GM19324 (cell line): Measurements from ENCODE around the gene EPS8L2.
A peak's percentile ranks its signal among the peaks of the same experiment; 100 is the strongest.

ENCODE experiments used
- ATAC-seq: cut with Tn5 transposase; IDR thresholded peaks from one replicate; pipeline ENCODE4 v1.9.1; 2021; ENCODE audit warnings: mild to moderate bottlenecking, moderate library complexity; ENCODE audit not compliant: unreplicated experiment, low FRiP score

The EPS8L2 gene

DNA sequence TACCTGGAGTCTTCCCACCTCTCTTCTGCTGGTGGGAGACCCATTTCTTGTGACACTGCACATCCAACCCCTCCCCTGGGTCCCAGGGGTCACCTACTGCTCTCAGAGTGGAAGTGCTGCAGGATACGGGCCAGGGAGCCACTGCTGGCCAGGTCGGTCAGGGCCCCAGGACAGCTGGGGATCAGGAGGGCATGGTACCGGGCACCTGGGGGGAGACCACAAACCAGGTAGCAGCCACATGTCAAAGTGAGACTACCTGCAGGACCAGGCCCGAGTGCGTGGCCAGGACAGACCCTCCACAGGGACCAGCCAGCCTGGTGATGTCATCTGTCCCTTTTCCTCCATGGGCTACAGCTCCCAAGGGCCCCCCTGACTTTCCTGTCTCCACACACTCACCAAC is 67.4 kb downstream of the EPS8L2 start:
- no peak for ATAC-seq

DNA sequence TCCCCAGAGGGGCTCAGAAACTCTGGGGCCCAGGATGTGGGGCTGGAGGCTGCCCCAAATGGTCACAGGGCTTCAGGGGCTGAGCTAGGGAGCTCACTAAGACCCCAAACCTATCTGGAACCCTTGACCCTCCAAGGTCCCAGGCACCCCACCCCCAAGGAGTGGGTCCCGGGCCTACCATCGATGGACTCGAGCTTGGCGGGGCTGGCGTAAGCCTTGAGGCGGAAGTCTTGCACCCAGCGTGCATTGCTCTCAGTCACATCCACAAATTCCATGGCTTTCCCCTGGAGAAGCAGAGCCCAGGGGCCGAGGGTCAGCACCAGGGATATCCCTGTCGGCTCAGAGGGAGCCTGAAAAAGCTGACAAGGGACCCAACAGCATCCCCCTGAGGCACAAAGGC is 67.8 kb downstream of the EPS8L2 start:
- ATAC-seq: no peak

DNA sequence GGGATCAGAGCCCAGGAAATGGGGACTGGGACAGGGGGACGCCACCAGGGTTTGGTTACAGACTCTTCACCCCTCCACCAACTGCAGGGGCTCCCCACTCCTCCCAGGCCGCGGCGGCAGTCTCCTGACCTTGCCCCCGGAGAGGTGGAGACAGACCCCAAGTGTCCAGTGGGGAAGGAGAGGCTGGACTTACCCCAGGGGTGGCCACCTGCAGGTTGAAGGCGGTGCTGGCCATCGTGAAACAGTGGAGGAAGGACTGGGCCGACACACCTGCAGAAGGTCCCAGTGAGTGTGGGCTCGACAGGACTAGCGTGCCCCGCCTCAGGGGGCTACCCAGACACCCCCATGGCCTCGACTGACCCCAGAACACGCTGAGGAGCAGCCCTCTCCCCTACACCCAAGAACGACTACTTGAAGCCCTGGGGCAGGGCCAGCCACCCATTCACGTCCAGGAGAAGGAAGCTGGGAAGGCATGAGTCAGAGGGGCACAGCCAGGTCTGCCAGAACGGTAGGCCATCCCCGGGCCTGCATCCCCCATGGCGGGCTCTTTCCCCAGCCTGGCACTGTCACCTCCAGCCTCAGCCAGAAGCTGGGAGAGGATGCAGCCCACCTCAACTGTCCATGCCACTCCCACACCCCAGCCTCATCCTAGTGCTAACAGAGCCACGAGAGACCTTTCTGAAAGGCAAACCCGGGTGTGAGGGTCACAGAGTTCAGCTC is 69.0 kb downstream of the EPS8L2 start:
- no peak for ATAC-seq

DNA sequence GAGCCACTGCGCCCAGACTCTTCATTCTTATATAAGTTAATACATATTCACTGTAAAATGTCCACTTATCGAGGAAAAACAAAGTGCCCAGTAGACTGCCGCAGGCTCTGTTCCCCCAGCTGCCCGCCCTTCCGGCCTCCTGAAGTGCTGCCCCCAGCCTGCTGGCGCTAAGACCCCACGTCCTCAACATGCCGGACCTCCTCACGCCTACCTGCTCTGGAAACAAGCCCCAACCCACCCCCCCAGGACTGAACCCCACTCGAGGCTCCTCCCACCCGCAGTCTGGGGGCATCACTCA is 70.2 kb downstream of the EPS8L2 start:
- ATAC-seq: no peak

DNA sequence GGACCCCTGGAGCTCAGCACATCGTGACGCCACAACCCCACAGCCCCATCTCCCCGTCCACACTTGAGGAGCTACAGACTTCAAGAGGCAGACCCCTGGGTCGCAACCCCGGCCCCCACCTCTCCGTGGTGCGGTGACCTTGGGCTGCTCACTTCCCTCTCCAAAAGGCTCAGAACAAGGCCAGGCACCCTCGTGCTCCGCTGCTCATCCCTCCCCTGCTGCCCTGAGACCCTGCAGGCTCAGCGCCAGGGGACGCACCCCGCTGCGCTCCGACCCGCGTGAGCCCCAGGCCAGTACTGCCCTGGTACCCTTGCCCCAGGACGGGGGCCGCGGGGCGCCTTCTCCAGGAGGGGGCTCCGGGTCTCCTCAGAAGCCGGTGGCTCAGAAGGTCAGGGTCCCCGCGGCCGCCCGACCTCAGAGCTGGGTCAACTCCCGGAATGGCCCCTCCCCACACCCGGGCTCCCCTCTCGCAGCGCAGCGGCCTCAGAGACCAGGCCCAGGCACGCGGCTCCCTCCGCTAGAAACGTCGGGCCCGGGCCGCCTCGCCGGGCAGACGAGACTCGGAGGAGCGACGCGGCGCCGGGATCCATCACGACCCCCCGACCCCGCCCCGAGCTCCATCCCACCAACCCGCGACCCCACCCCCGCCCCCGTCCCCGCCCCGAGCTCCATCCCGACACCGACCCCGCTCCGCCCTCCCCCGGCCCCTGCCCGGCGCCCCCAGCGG is 70.7 kb downstream of the EPS8L2 start:
- peak; percentile 46 for ATAC-seq
